Uterus (tissue), 2 donors: ENCODE results near the gene TPMT.

Experiments used
- CTCF ChIP-seq, 4 experiments: fragments of 200-600 bp in 2 of 4; fragments of 450-650 bp in 2 of 4; sonication (generic) in 2 of 4; IDR thresholded peaks; one replicate each; pipeline ENCODE4 v1.5.1; 2016 to 2019; ENCODE audit warnings: antibody characterized with exemption in 4 of 4, mild to moderate bottlenecking in 2 of 4, moderate library complexity in 1 of 4
- POLR2A ChIP-seq, 2 donors: fragments of 450-650 bp; IDR thresholded peaks; one replicate each; pipeline ENCODE4 v1.6.1; 2016; ENCODE audit warnings: antibody characterized with exemption in 2 of 2, mild to moderate bottlenecking in 1 of 2, moderate library complexity in 1 of 2

GRCh38 chr6:18101271-18101670, 53.6 kb downstream of the TPMT start:
- TF ChIP-seq CTCF (IDR thresholded peaks at IDR 0.05) (no peak), POLR2A (IDR thresholded peaks at IDR 0.05) (no peak)
